ENCODE measurements around the gene CACNA1A.

- TF ChIP-seq POLR2A (IDR thresholded peaks at IDR 0.05): no peak
- no peak for TF ChIP-seq CTCF (IDR thresholded peaks at IDR 0.05)
Observed at GRCh38 chr19:13461536-13461935, 44.7 kb downstream of the CACNA1A start.
